Neural cell (in vitro differentiated cells): ENCODE data around the gene LDB2. TPM values are rescaled to one million over a fixed set of nuclear protein-coding genes. Genes with fewer than 3 reads are reported as not detected.

ENCODE experiments used
- H2AFZ ChIP-seq: fragments of 200-600, 300-800 bp; sonication (generic), shearing (Covaris generic); 2 replicates; pipeline ENCODE4 v1.6.0; 2014; ENCODE audit warnings: low read depth, mild to moderate bottlenecking, antibody characterized with exemption, low read length, moderate library complexity
- H3F3A ChIP-seq: fragments of 200-600 bp; shearing (Covaris generic); 2 replicates; pipeline ENCODE4 v1.6.1; 2016; ENCODE audit warnings: mild to moderate bottlenecking, moderate library complexity, mixed read lengths, antibody characterized with exemption, low read length; ENCODE audit not compliant: insufficient read depth, poor library complexity, severe bottlenecking
- H3K27ac ChIP-seq: fragments of 200-600, 300-800 bp; sonication (generic), shearing (Covaris generic); 2 replicates; pipeline ENCODE4 v1.5.1; 2014; ENCODE audit warnings: mild to moderate bottlenecking, low read length, moderate library complexity
- H3K27me3 ChIP-seq: fragments of 300-800, 200-600 bp; sonication (generic), shearing (Covaris generic); 2 replicates; pipeline ENCODE4 v1.6.0; 2014; ENCODE audit warnings: mild to moderate bottlenecking, low read depth, low read length, moderate library complexity; ENCODE audit not compliant: insufficient read depth
- H3K36me3 ChIP-seq: fragments of 300-800, 200-600 bp; sonication (generic), shearing (Covaris generic); 2 replicates; pipeline ENCODE4 v1.5.1; 2014; ENCODE audit warnings: mild to moderate bottlenecking, antibody characterized with exemption, low read length, moderate library complexity; ENCODE audit not compliant: insufficient read depth
- H3K4me2 ChIP-seq: fragments of 300-800, 200-600 bp; sonication (generic), shearing (Covaris generic); 2 replicates; pipeline ENCODE4 v1.6.0; 2014; ENCODE audit warnings: mild to moderate bottlenecking, low read length
- H3K4me3 ChIP-seq: fragments of 300-800, 200-600 bp; sonication (generic), shearing (Covaris generic); 2 replicates; pipeline ENCODE4 v1.5.1; 2014; ENCODE audit warnings: mild to moderate bottlenecking, low read length, moderate library complexity
- H3K79me2 ChIP-seq: fragments of 200-600 bp; shearing (Covaris generic); replicated peaks from 2 replicates; pipeline ENCODE4 v1.6.0; 2014; ENCODE audit warnings: mild to moderate bottlenecking, low read length, moderate library complexity; ENCODE audit not compliant: insufficient read depth
- H3K9ac ChIP-seq: fragments of 300-800, 200-600 bp; sonication (generic), shearing (Covaris generic); 2 replicates; pipeline ENCODE4 v1.6.1; 2016; ENCODE audit warnings: mild to moderate bottlenecking, low read length, mixed read lengths
- H3K9me2 ChIP-seq: fragments of 200-600 bp; shearing (Covaris generic); 2 replicates; pipeline ENCODE4 v1.6.1; 2016; ENCODE audit warnings: mild to moderate bottlenecking, low read length, mixed read lengths; ENCODE audit not compliant: insufficient read depth
- H3K9me3 ChIP-seq: fragments of 200-600, 300-800 bp; sonication (generic), shearing (Covaris generic); 2 replicates; pipeline ENCODE4 v1.6.1; 2016; ENCODE audit warnings: mild to moderate bottlenecking, mixed run types, low read length, moderate library complexity, mixed read lengths
- H4K20me1 ChIP-seq: fragments of 200-600 bp; shearing (Covaris generic); 2 replicates; pipeline ENCODE4 v1.6.1; 2016; ENCODE audit warnings: mild to moderate bottlenecking, mixed run types; ENCODE audit not compliant: insufficient read depth
- EP300 ChIP-seq: fragments of 450-650 bp; conservative IDR thresholded peaks from 2 replicates; pipeline ENCODE4 v1.6.1; 2014; ENCODE audit warnings: antibody characterized with exemption, mild to moderate bottlenecking, moderate library complexity; ENCODE audit not compliant: poor library complexity, severe bottlenecking
- EZH2 ChIP-seq: fragments of 200-600, 300-800 bp; shearing (Covaris generic), sonication (generic); IDR thresholded peaks from 2 replicates; pipeline ENCODE4 v1.6.1; 2014; ENCODE audit warnings: antibody characterized with exemption, low read length, borderline replicate concordance, mild to moderate bottlenecking; ENCODE audit not compliant: insufficient read depth, poor library complexity, severe bottlenecking
- MXI1 ChIP-seq: fragments of 450-650 bp; conservative IDR thresholded peaks from 2 replicates; pipeline ENCODE4 v1.6.1; 2014; ENCODE audit warnings: antibody characterized with exemption, mild to moderate bottlenecking; ENCODE audit not compliant: poor library complexity, severe bottlenecking
- POLR2AphosphoS5 ChIP-seq: IDR thresholded peaks from 2 replicates; pipeline ENCODE4 v1.6.1; 2012
- RAD21 ChIP-seq: fragments of 450-650 bp; conservative IDR thresholded peaks from 2 replicates; pipeline ENCODE4 v1.6.1; 2014; ENCODE audit warnings: antibody characterized with exemption, mild to moderate bottlenecking, moderate library complexity
- SMC3 ChIP-seq: fragments of 450-650 bp; conservative IDR thresholded peaks from 2 replicates; pipeline ENCODE4 v1.6.1; 2014; ENCODE audit warnings: antibody characterized with exemption, mild to moderate bottlenecking, moderate library complexity; ENCODE audit not compliant: poor library complexity
- TAF1 ChIP-seq: IDR thresholded peaks from 2 replicates; pipeline ENCODE4 v1.6.1; 2012; ENCODE audit warnings: low read depth
- polyA plus RNA-seq: library from polyadenylated mRNA; depleted of rRNA; stranded (reverse); fragments of >200 nt; gene quantifications from 2 replicates; pipeline ENCODE4 v1.2.3, GENCODE V29; 2014
- TF ChIP-seq, protein P1 (sequence below): fragments of 450-650 bp; IDR thresholded peaks from 2 replicates; pipeline ENCODE4 v1.5.1; 2014; ENCODE audit warnings: antibody characterized with exemption, mild to moderate bottlenecking, moderate library complexity; ENCODE audit not compliant: poor library complexity, severe bottlenecking
- TF ChIP-seq, protein P2 (sequence below): IDR thresholded peaks from 2 replicates; pipeline ENCODE4 v1.6.1; 2012; ENCODE audit warnings: borderline replicate concordance

LDB2 gene
- polyA plus RNA-seq, 1 donor from 2014 or later = 58.9 TPM

DNA sequence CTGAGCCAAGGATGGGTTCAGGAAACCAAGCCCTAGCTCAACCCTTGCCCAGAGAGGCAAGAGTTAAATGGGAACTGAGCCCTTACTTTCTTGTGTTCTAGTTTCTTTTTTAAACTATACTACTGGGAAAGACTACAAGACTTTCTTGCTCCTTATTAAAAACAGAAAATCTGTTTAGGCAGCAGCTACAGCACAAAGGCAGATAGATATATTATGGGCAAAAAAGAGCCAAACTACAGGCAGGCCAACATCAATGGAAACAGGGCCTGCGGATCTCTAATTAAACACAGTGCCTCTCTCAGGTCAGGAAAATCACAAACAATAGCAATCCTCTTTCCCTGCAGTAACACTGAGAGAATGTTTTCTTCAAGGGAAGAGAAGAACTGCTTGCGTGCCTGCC lies 226.0 kb downstream of the LDB2 start (continued):
- TF ChIP-seq, protein P1, sequence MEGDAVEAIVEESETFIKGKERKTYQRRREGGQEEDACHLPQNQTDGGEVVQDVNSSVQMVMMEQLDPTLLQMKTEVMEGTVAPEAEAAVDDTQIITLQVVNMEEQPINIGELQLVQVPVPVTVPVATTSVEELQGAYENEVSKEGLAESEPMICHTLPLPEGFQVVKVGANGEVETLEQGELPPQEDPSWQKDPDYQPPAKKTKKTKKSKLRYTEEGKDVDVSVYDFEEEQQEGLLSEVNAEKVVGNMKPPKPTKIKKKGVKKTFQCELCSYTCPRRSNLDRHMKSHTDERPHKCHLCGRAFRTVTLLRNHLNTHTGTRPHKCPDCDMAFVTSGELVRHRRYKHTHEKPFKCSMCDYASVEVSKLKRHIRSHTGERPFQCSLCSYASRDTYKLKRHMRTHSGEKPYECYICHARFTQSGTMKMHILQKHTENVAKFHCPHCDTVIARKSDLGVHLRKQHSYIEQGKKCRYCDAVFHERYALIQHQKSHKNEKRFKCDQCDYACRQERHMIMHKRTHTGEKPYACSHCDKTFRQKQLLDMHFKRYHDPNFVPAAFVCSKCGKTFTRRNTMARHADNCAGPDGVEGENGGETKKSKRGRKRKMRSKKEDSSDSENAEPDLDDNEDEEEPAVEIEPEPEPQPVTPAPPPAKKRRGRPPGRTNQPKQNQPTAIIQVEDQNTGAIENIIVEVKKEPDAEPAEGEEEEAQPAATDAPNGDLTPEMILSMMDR = no peak
- no peak for TF ChIP-seq TAF1

DNA sequence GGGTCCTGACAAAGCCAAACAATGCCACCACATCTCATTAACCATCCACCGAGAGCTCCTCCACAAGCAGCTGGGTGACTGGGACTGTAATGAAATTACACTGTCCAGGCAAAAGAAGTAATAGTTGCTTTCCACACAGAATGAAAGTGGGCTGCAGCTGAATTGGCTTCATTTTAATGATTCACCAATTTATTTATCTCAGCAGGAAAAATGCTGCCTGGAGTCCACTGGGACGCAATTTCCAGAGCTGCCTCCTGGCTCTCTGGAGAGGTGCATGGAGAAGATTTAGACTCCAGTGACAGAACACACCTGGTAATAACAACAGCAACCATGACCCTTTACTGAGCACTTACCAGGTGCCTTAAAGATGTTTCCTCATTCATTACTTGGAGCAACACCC lies 226.7 kb downstream of the LDB2 start:
- no peaks in the 10 kb centered on the region for H3K79me2 ChIP-seq
- no peak overlapping the region for H2AFZ ChIP-seq
- no peaks in the 10 kb centered on the region for H4K20me1 ChIP-seq
- H3K27ac ChIP-seq = no peak overlapping the region
- no peaks in the 10 kb centered on the region for H3K36me3 ChIP-seq
- no peaks in the 10 kb centered on the region for H3K27me3 ChIP-seq
- no peaks in the 10 kb centered on the region for H3K9me2 ChIP-seq
- no peaks in the 10 kb centered on the region for H3F3A ChIP-seq
- no peak overlapping the region for H3K4me2 ChIP-seq
- no peak overlapping the region for H3K4me3 ChIP-seq
- H3K9ac ChIP-seq = no peak overlapping the region
- H3K9me3 ChIP-seq = no peaks in the 10 kb centered on the region
- TF ChIP-seq EP300 (no peak), TAF1 (no peak), SMC3 (no peak), MXI1 (no peak), RAD21 (no peak), POLR2AphosphoS5 (no peak), EZH2 (no peak)
- TF ChIP-seq, protein P1 = no peak
- TF ChIP-seq, protein P2, sequence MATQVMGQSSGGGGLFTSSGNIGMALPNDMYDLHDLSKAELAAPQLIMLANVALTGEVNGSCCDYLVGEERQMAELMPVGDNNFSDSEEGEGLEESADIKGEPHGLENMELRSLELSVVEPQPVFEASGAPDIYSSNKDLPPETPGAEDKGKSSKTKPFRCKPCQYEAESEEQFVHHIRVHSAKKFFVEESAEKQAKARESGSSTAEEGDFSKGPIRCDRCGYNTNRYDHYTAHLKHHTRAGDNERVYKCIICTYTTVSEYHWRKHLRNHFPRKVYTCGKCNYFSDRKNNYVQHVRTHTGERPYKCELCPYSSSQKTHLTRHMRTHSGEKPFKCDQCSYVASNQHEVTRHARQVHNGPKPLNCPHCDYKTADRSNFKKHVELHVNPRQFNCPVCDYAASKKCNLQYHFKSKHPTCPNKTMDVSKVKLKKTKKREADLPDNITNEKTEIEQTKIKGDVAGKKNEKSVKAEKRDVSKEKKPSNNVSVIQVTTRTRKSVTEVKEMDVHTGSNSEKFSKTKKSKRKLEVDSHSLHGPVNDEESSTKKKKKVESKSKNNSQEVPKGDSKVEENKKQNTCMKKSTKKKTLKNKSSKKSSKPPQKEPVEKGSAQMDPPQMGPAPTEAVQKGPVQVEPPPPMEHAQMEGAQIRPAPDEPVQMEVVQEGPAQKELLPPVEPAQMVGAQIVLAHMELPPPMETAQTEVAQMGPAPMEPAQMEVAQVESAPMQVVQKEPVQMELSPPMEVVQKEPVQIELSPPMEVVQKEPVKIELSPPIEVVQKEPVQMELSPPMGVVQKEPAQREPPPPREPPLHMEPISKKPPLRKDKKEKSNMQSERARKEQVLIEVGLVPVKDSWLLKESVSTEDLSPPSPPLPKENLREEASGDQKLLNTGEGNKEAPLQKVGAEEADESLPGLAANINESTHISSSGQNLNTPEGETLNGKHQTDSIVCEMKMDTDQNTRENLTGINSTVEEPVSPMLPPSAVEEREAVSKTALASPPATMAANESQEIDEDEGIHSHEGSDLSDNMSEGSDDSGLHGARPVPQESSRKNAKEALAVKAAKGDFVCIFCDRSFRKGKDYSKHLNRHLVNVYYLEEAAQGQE = no peak

DNA sequence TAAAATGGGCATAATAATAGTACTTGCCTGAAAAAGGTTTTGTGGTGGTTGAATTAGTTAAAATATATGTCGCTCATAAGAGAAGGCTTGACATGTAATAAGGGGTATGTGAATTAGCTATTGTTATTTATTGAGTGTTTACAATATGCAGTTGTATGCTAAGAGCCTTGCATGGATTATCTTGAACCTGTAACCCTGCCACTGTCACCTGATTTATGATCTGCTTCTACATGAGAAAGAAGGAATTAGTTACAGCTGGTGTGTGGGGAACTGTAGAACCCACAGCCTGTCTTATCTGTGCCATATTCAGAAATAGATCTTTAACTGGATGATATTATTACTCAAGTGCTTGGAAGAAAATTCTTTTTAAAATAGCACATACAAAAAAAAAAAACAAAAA lies 227.7 kb downstream of the LDB2 start:
- no peak overlapping the region for H3K27ac ChIP-seq
- TF ChIP-seq SMC3 = no peak
- TF ChIP-seq EP300 = no peak
- TF ChIP-seq TAF1 = no peak
- TF ChIP-seq, protein P1 = no peak
- no peak for TF ChIP-seq EZH2
- TF ChIP-seq POLR2AphosphoS5 = no peak
- TF ChIP-seq MXI1 = no peak
- TF ChIP-seq, protein P2 = no peak
- TF ChIP-seq RAD21 = no peak
- H3K27me3 ChIP-seq = no peaks in the 10 kb centered on the region
- no peaks in the 10 kb centered on the region for H4K20me1 ChIP-seq
- no peak overlapping the region for H3K4me3 ChIP-seq
- no peak overlapping the region for H2AFZ ChIP-seq
- no peaks in the 10 kb centered on the region for H3K9me2 ChIP-seq
- H3K36me3 ChIP-seq = no peaks in the 10 kb centered on the region
- H3K79me2 ChIP-seq = no peaks in the 10 kb centered on the region
- H3K4me2 ChIP-seq = no peak overlapping the region
- H3K9ac ChIP-seq = no peak overlapping the region
- no peaks in the 10 kb centered on the region for H3F3A ChIP-seq
- H3K9me3 ChIP-seq = no peaks in the 10 kb centered on the region
